Sigmoid colon (tissue), 7 donors: ENCODE measurements around the gene CAP2. TPM values are rescaled to one million over a fixed set of nuclear protein-coding genes. Genes with fewer than 3 reads are reported as not detected.
A peak's percentile ranks its signal among the peaks of the same experiment; 100 is the strongest.

Experiments
- DNase-seq: peaks from one replicate; pipeline ENCODE4 v3.0.0-alpha.2; 2019
- H3K27ac ChIP-seq, 4 donors: fragments of 200-600 bp; sonication (generic); one replicate each; pipeline ENCODE4 v1.5.1; 2016 to 2019; ENCODE audit warnings: mild to moderate bottlenecking in 1 of 4
- H3K27me3 ChIP-seq, 3 donors: fragments of 200-600 bp; sonication (generic); one replicate each; pipeline ENCODE4 v1.5.1; 2019; ENCODE audit warnings: mild to moderate bottlenecking in 1 of 3
- H3K36me3 ChIP-seq, 4 donors: fragments of 200-600 bp; sonication (generic); one replicate each; pipeline ENCODE4 v1.5.1; 2016 to 2019
- H3K4me1 ChIP-seq, 4 donors: fragments of 200-600 bp; sonication (generic); one replicate each; pipeline ENCODE4 v1.5.1; 2017 to 2019
- H3K4me3 ChIP-seq, 4 donors: fragments of 200-600 bp; sonication (generic); one replicate each; pipeline ENCODE4 v1.5.1; 2017 to 2019; ENCODE audit warnings: mild to moderate bottlenecking in 2 of 4, moderate library complexity in 1 of 4
- H3K9me3 ChIP-seq, 4 donors: fragments of 200-600 bp in 3 of 4; sonication (generic) in 3 of 4; one replicate each; pipeline versions ENCODE4 v1.5.1 to v1.6.1; 2013 to 2019
- EP300 ChIP-seq, 4 donors: sonication (generic); formaldehyde crosslinking; IDR thresholded peaks; one replicate each; pipeline ENCODE4 v1.6.1; 2017; ENCODE audit warnings: antibody characterized with exemption in 4 of 4
- POLR2A ChIP-seq, 2 donors: fragments of 450-650 bp; IDR thresholded peaks; one replicate each; pipeline ENCODE4 v1.6.1; 2016; ENCODE audit warnings: antibody characterized with exemption in 2 of 2, mild to moderate bottlenecking in 2 of 2, moderate library complexity in 2 of 2
- POLR2AphosphoS5 ChIP-seq, 4 donors: sonication (generic); formaldehyde crosslinking; IDR thresholded peaks; one replicate each; pipeline ENCODE4 v1.6.1; 2017; ENCODE audit warnings: antibody characterized with exemption in 4 of 4
- WGBS, 2 donors: extraction: QIAGEN DNeasy Blood & Tissue Kit; methylation state at CpG; one replicate each; pipeline ENCODE4 v1.1.7; 2013; 5-methylcytosine and 5-hydroxymethylcytosine counted together
- intact Hi-C: fragments of 100-400 bp; cut with DNase I; formaldehyde crosslinking; loops from one replicate; pipeline ENCODE4 v1.15.1; 2023
- polyA plus RNA-seq, 3 donors: library from polyadenylated mRNA; stranded (reverse); fragments of 200-250 nt; gene quantifications; one replicate each; pipeline ENCODE4 v1.2.3, GENCODE V29; 2013
- total RNA-seq, 4 donors: library from RNA; depleted of rRNA; stranded (reverse); fragments of >200 nt; gene quantifications; one replicate each; pipeline ENCODE4 v1.1.0, GENCODE V29; 2016
- TF ChIP-seq, protein P1 (sequence below), 4 experiments: fragments of 450-650 bp in 3 of 4; fragments of 200-600 bp in 1 of 4; IDR thresholded peaks; one replicate each; pipeline ENCODE4 v1.5.1; 2016 to 2019; ENCODE audit warnings: antibody characterized with exemption in 4 of 4, mild to moderate bottlenecking in 3 of 4, moderate library complexity in 2 of 4
- donor health status: healthy with polysubstance abuse.
- donor health status: Bipolar disorder and iron deficiency.
- donor health status: healthy.

CAP2 gene
- total and polyA plus RNA-seq, 7 donors, result 0.92 to 67.1 (median 48.3) TPM

DNA sequence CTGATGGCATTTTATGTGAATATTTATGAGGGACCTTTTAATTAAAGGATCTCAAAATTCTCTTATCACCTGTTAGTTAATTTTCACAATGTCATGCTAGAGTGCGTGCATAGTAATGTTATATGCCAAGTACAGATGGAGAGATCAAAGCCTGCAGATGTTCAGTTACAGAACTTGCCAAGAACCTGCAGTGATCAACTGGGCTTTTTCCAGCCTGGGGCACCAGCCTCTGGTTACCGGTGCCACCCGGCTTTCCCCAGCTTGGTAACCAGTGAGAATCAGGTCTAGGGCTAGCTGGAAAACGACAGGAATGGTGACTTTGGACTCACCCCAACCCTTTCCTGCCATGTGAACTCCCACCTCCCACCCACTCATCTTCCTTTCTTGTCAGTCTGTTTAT, 91.8 kb downstream of the CAP2 start:
- H3K4me3 ChIP-seq, result no peak overlapping the region
- intact Hi-C loops, result no loop called here
- H3K27ac ChIP-seq, result peak overlapping the region in 1 of 4 donors; percentile 28
- no peak for DNase-seq
- H3K36me3 ChIP-seq, result peaks cover 0 to 4% (median 0%) of the 10 kb centered on the region in 4 donors
- 86 to 89% methylated on average over 4 of the region's 4 CpGs for WGBS, 2 donors
- no peaks in the 10 kb centered on the region for H3K27me3 ChIP-seq
- peaks cover 0 to 21% (median 14%) of the 10 kb centered on the region in 4 donors for H3K4me1 ChIP-seq
- TF ChIP-seq, protein P1, sequence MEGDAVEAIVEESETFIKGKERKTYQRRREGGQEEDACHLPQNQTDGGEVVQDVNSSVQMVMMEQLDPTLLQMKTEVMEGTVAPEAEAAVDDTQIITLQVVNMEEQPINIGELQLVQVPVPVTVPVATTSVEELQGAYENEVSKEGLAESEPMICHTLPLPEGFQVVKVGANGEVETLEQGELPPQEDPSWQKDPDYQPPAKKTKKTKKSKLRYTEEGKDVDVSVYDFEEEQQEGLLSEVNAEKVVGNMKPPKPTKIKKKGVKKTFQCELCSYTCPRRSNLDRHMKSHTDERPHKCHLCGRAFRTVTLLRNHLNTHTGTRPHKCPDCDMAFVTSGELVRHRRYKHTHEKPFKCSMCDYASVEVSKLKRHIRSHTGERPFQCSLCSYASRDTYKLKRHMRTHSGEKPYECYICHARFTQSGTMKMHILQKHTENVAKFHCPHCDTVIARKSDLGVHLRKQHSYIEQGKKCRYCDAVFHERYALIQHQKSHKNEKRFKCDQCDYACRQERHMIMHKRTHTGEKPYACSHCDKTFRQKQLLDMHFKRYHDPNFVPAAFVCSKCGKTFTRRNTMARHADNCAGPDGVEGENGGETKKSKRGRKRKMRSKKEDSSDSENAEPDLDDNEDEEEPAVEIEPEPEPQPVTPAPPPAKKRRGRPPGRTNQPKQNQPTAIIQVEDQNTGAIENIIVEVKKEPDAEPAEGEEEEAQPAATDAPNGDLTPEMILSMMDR (IDR thresholded peaks at IDR 0.05), result no peak
- TF ChIP-seq POLR2A (IDR thresholded peaks at IDR 0.05), result no peak
- TF ChIP-seq EP300 (IDR thresholded peaks at IDR 0.05), result no peak
- TF ChIP-seq POLR2AphosphoS5 (IDR thresholded peaks at IDR 0.05), result no peak
- H3K9me3 ChIP-seq, result no peaks in the 10 kb centered on the region

DNA sequence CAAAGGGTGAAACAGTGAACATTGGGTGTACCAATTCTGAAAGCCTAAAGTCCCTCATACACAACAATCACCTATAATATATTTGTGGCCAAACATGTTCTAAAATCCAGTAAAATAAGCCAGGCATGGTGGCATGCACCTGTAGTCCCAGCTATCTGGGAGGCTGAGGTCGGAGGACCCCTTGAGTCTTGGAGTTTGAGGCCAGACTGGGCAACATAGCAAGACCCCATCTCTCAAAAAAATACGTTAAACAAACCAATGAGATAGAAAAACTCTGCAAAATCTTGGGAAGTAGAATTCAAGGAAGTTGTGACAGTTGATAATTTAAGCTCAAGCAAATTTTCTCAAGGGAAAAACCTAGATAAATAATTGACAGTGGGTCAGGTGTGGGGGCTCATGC, 92.6 kb downstream of the CAP2 start:
- H3K4me3 ChIP-seq, result no peak overlapping the region
- H3K36me3 ChIP-seq, result peaks cover 0 to 4% (median 0%) of the 10 kb centered on the region in 4 donors
- H3K9me3 ChIP-seq, result no peaks in the 10 kb centered on the region
- peak overlapping the region in 1 of 4 donors; percentile 28 for H3K27ac ChIP-seq
- peaks cover 0 to 29% (median 21%) of the 10 kb centered on the region in 4 donors for H3K4me1 ChIP-seq
- TF ChIP-seq POLR2A (IDR thresholded peaks at IDR 0.05) (no peak), EP300 (IDR thresholded peaks at IDR 0.05) (no peak), POLR2AphosphoS5 (IDR thresholded peaks at IDR 0.05) (no peak)
- TF ChIP-seq, protein P1 (IDR thresholded peaks at IDR 0.05), result no peak
- H3K27me3 ChIP-seq, result no peaks in the 10 kb centered on the region
- no peak for DNase-seq
- intact Hi-C loops, result no loop called here
- 90 to 93% methylated on average over 2 of the region's 2 CpGs for WGBS, 2 donors

DNA sequence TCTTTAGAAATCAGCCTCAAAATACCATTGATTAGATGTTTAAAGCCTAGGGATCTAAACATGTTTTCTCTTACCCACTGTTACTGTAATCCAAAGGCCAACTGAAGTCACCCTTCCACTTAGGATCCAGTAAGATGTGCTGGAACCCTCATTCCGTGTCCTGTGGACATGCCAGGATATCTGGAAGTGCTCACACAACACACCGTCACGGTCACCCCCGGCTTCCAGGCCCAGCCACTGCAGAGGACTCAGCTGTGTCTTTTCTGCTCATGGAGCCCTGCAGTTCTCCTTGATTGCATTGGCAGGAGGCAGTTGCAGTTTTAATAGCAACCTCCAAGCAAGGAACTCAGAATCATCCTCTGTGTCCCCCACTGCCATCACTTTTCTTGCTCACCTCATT, 93.3 kb downstream of the CAP2 start:
- H3K9me3 ChIP-seq, result no peaks in the 10 kb centered on the region
- H3K36me3 ChIP-seq, result peaks cover 0 to 4% (median 0%) of the 10 kb centered on the region in 4 donors
- intact Hi-C loops, result no loop called here
- H3K4me1 ChIP-seq, result peaks cover 0 to 36% (median 29%) of the 10 kb centered on the region in 4 donors
- no peak overlapping the region for H3K4me3 ChIP-seq
- WGBS, 2 donors, result 96% methylated on average over 4 of the region's 4 CpGs
- no peak overlapping the region for H3K27ac ChIP-seq
- no peaks in the 10 kb centered on the region for H3K27me3 ChIP-seq
- TF ChIP-seq POLR2A (IDR thresholded peaks at IDR 0.05) (no peak), EP300 (IDR thresholded peaks at IDR 0.05) (no peak), POLR2AphosphoS5 (IDR thresholded peaks at IDR 0.05) (no peak)
- TF ChIP-seq, protein P1 (IDR thresholded peaks at IDR 0.05), result no peak
- no peak for DNase-seq

DNA sequence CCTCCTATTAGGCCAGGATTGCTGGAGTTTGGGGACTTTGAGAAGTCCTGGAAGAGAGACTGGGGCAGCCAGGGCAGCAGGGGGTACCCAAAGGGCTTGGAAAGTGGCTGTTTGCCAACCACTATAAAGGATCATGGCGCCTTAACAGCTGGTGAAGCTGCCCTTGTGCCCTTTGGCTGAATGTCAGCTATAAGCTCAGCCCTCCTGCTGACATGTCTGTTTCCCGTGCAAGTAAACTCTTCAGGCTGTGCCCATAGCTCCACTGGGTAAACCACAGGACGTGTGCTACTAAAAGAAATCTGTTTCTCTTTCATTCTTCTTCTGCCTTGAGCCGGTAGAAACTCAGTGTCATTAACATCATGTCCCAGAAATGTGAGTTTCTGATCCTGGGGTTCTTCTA, 97.3 kb downstream of the CAP2 start:
- TF ChIP-seq, protein P1 (IDR thresholded peaks at IDR 0.05), result no peak
- no peak for TF ChIP-seq POLR2AphosphoS5 (IDR thresholded peaks at IDR 0.05)
- no peak for TF ChIP-seq POLR2A (IDR thresholded peaks at IDR 0.05)
- no peak for TF ChIP-seq EP300 (IDR thresholded peaks at IDR 0.05)
- peak overlapping the region in 3 of 4 donors; percentile 80 to 87 (median 82) for H3K27ac ChIP-seq
- no peaks in the 10 kb centered on the region for H3K9me3 ChIP-seq
- H3K36me3 ChIP-seq, result peaks cover 0 to 4% (median 0%) of the 10 kb centered on the region in 4 donors
- intact Hi-C loops, result no loop called here
- peaks cover 0 to 65% (median 59%) of the 10 kb centered on the region in 4 donors for H3K4me1 ChIP-seq
- DNase-seq, result no peak
- 38 to 43% methylated on average over 4 of the region's 4 CpGs for WGBS, 2 donors
- H3K27me3 ChIP-seq, result no peaks in the 10 kb centered on the region
- no peak overlapping the region for H3K4me3 ChIP-seq
